SK-N-SH (cell line): ENCODE data around the gene PEA15. TPM values are rescaled to one million over a fixed set of nuclear protein-coding genes. Genes with fewer than 3 reads are reported as not detected.

Experiments
- CTCF ChIA-PET: fragments of 300-600, 350-600 bp; formaldehyde crosslinking; extraction: SDS; loops from one replicate; lab custom pipeline; 2021; lab: Yijun Ruan, JAX
- POLR2A ChIA-PET: fragments of 350-600 bp; sonication (Branson Sonifier 250); formaldehyde crosslinking; extraction: SDS; loops from one replicate; lab custom pipeline; 2020; ENCODE audit warnings: antibody characterized with exemption, inconsistent platforms; lab: Yijun Ruan, JAX
- DNase-seq: peaks from one replicate; pipeline ENCODE4 v3.0.0; 2012
- H2AFZ ChIP-seq: fragments of 200-600 bp; sonication (generic); 2 replicates; pipeline ENCODE4 v1.8.1; 2016; ENCODE audit warnings: antibody characterized with exemption, mild to moderate bottlenecking, low read depth
- H3F3A ChIP-seq: fragments of 200-600 bp; sonication (generic); replicated peaks from 2 replicates; pipeline ENCODE3; 2016; ENCODE audit warnings: antibody characterized with exemption, mild to moderate bottlenecking; ENCODE audit not compliant: insufficient read depth
- H3K27ac ChIP-seq, 2 experiments: fragments of 200-500 bp in 1 of 2; fragments of 200-600 bp in 1 of 2; sonication (Bioruptor generic) in 1 of 2; sonication (generic), shearing (Covaris generic) in 1 of 2; 2 replicates each; pipeline versions ENCODE4 v1.5.1 to v1.6.1; 2014 to 2016; ENCODE audit warnings: low read depth in 2 of 2, inconsistent platforms in 1 of 2, low read length in 1 of 2, mild to moderate bottlenecking in 1 of 2, mixed read lengths in 1 of 2
- H3K27me3 ChIP-seq: fragments of 200-600 bp; sonication (generic), shearing (Covaris generic); 2 replicates; pipeline ENCODE4 v1.6.1; 2016; ENCODE audit warnings: mixed run types; ENCODE audit not compliant: insufficient read depth
- H3K36me3 ChIP-seq, 2 experiments: fragments of 200-500 bp in 1 of 2; fragments of 200-600 bp in 1 of 2; sonication (Bioruptor generic) in 1 of 2; sonication (generic) in 1 of 2; replicated peaks in 1 of 2; 2 replicates each; pipeline versions ENCODE3 to v1.5.1; 2014 to 2016; ENCODE audit warnings: low read length in 1 of 2, mild to moderate bottlenecking in 1 of 2; ENCODE audit not compliant: insufficient read depth in 2 of 2, control insufficient read depth in 1 of 2
- H3K4me1 ChIP-seq, 2 experiments: fragments of 200-500 bp in 1 of 2; fragments of 200-600 bp in 1 of 2; sonication (Bioruptor generic) in 1 of 2; sonication (generic), shearing (Covaris generic) in 1 of 2; 2 replicates each; pipeline versions ENCODE4 v1.5.1 to v1.6.1; 2014 to 2016; ENCODE audit warnings: low read depth in 1 of 2, low read length in 1 of 2, mixed run types in 1 of 2; ENCODE audit not compliant: insufficient read depth in 2 of 2, control insufficient read depth in 1 of 2
- H3K4me2 ChIP-seq: fragments of 200-600 bp; sonication (generic), shearing (Covaris generic); 2 replicates; pipeline ENCODE4 v1.6.1; 2017; ENCODE audit warnings: mixed run types
- H3K4me3 ChIP-seq, 2 experiments: fragments of 200-500 bp in 1 of 2; fragments of 200-600 bp in 1 of 2; sonication (Bioruptor generic) in 1 of 2; sonication (generic), shearing (Covaris generic) in 1 of 2; 2 replicates each; pipeline versions ENCODE4 v1.5.1 to v1.8.1; 2014 to 2016; ENCODE audit warnings: low read depth in 2 of 2, inconsistent platforms in 1 of 2, low read length in 1 of 2, mild to moderate bottlenecking in 1 of 2, mixed read lengths in 1 of 2, moderate library complexity in 1 of 2
- H3K79me2 ChIP-seq: fragments of 200-600 bp; sonication (generic); 2 replicates; pipeline ENCODE4 v1.8.1; 2017; ENCODE audit warnings: mild to moderate bottlenecking; ENCODE audit not compliant: insufficient read depth
- H3K9ac ChIP-seq: fragments of 200-600 bp; sonication (generic); 2 replicates; pipeline ENCODE4 v1.6.1; 2017; ENCODE audit warnings: mixed run types
- H3K9me2 ChIP-seq: fragments of 200-600 bp; sonication (generic); 2 replicates; pipeline ENCODE4 v1.6.1; 2017; ENCODE audit warnings: mixed run types
- H3K9me3 ChIP-seq: fragments of 200-600 bp; sonication (generic); 2 replicates; pipeline ENCODE4 v1.6.1; 2017; ENCODE audit warnings: mixed run types, mild to moderate bottlenecking, moderate library complexity
- H4K20me1 ChIP-seq: fragments of 200-600 bp; sonication (generic); 2 replicates; pipeline ENCODE4 v1.6.1; 2017; ENCODE audit warnings: mild to moderate bottlenecking, mixed run types; ENCODE audit not compliant: insufficient read depth
- CHD2 ChIP-seq: fragments of 150-350 bp; IDR thresholded peaks from 2 replicates; pipeline ENCODE4 v1.6.1; 2018; ENCODE audit warnings: low read length; ENCODE audit not compliant: partially characterized antibody
- EP300 ChIP-seq, 2 experiments: IDR thresholded peaks; 2 replicates each; pipeline versions ENCODE4 v1.4.0 to v1.6.1; 2012; ENCODE audit warnings: borderline replicate concordance in 1 of 2, low read depth in 1 of 2, low read length in 1 of 2
- FOXM1 ChIP-seq: IDR thresholded peaks from 2 replicates; pipeline ENCODE4 v1.4.0; 2012; ENCODE audit warnings: low read depth, mild to moderate bottlenecking
- GATA2 ChIP-seq: sonication (generic); formaldehyde crosslinking; IDR thresholded peaks from 2 replicates; pipeline ENCODE4 v1.5.0; 2020; ENCODE audit warnings: mild to moderate bottlenecking, missing genetic modification reagents
- JUND ChIP-seq: IDR thresholded peaks from 2 replicates; pipeline ENCODE4 v1.4.0; 2012
- MEF2A ChIP-seq: IDR thresholded peaks from 2 replicates; pipeline ENCODE4 v1.4.0; 2012; ENCODE audit warnings: low read depth, borderline replicate concordance
- MXI1 ChIP-seq: IDR thresholded peaks from 2 replicates; pipeline ENCODE4 v1.6.1; 2012; ENCODE audit warnings: mild to moderate bottlenecking, low read depth, low read length, improper control_type of control experiment
- NFIC ChIP-seq: IDR thresholded peaks from 2 replicates; pipeline ENCODE4 v1.4.0; 2012; ENCODE audit warnings: borderline replicate concordance
- POLR2AphosphoS5 ChIP-seq: IDR thresholded peaks from 2 replicates; pipeline ENCODE4 v1.6.1; 2012; ENCODE audit warnings: low read depth, low read length
- RCOR1 ChIP-seq: fragments of 150-350 bp; IDR thresholded peaks from 2 replicates; pipeline ENCODE4 v1.6.1; 2017; ENCODE audit warnings: antibody characterized with exemption, low read length
- RXRA ChIP-seq: IDR thresholded peaks from 2 replicates; pipeline ENCODE4 v1.4.0; 2012; ENCODE audit warnings: low read depth, mild to moderate bottlenecking, borderline replicate concordance
- SMC3 ChIP-seq: IDR thresholded peaks from 2 replicates; pipeline ENCODE4 v1.6.1; 2012; ENCODE audit warnings: low read depth, low read length, improper control_type of control experiment
- ZBTB33 ChIP-seq: IDR thresholded peaks from 2 replicates; pipeline ENCODE4 v1.4.0; 2012; ENCODE audit warnings: low read depth, borderline replicate concordance
- WGBS: methylation state at CpG from one replicate; pipeline ENCODE4 v1.1.6; 2017; ENCODE audit warnings: low lambda C conversion rate; 5-methylcytosine and 5-hydroxymethylcytosine counted together
- polyA plus RNA-seq, 3 experiments: library from polyadenylated mRNA; depleted of rRNA; stranded (reverse); fragments of >200 nt; gene quantifications; 2 replicates each; pipeline ENCODE4 v1.2.3, GENCODE V29; 2012

The PEA15 gene
- polyA plus RNA-seq, 1 of the 3 experiments (the other 2 are of a cell fraction) = 322 TPM

GRCh38 chr1:160209321-160210046 is 4.3 kb downstream of the PEA15 start:
- H3F3A ChIP-seq = peaks cover 31% of the 10 kb centered on the region
- H3K9me2 ChIP-seq = no peaks in the 10 kb centered on the region
- H3K4me1 ChIP-seq = peaks cover 40 to 64% of the 10 kb centered on the region in 2 experiments
- H3K27me3 ChIP-seq = no peaks in the 10 kb centered on the region
- peaks cover 56% of the 10 kb centered on the region for H4K20me1 ChIP-seq
- DNase-seq = peak; percentile 76
- no peak overlapping the region; a peak in 1 of 4 replicates for H3K4me3 ChIP-seq
- no peak overlapping the region for H3K9ac ChIP-seq
- TF ChIP-seq FOXM1 (no peak), EP300 (IDR thresholded peaks at IDR 0.05; ENCODE audit: borderline replicate concordance in 1 of 2, low read depth in 1 of 2, low read length in 1 of 2) (0 out of 4 replicates have a peak, but pooled peaks of 1 of the 2 experiments have one; percentile 17), CHD2 (peak; percentile 70), GATA2 (CRISPR knock-in tag) (peak; percentile 64), MXI1 (peak; percentile 77; the same call in 1 of the 2 replicates)
- TF ChIP-seq, all 33 proteins: peak for 4
- Histone ChIP-seq H3K79me2 (peaks cover 70% of the 10 kb centered on the region), H3K4me2 (peak overlapping the region; percentile 100), H3K36me3 (peaks cover 57 to 64% of the 10 kb centered on the region in 2 experiments), H2AFZ (no peak overlapping the region), H3K9me3 (no peaks in the 10 kb centered on the region), H3K27ac (peak overlapping the region; percentile 67 to 99; a peak in 3 of 4 replicates)
- ChIA-PET POLR2A (interaction anchor here (1.0 to 1.1 kb wide), 2 partner anchors 9 to 191 kb away, joined by 3 read pairs; partner anchors contain the start of gene VANGL2), CTCF (interaction anchor here (1.0 to 13.6 kb wide), 7 partner anchors 10 to 105 kb away, joined by 3 to 137 read pairs (median 5); no protein-coding TSS in a partner anchor)
- 39% methylated on average over 7 of the region's 7 CpGs for WGBS

GRCh38 chr1:160210561-160210960 is 5.4 kb downstream of the PEA15 start:
- 27% methylated on average over 5 of the region's 5 CpGs for WGBS

DNA sequence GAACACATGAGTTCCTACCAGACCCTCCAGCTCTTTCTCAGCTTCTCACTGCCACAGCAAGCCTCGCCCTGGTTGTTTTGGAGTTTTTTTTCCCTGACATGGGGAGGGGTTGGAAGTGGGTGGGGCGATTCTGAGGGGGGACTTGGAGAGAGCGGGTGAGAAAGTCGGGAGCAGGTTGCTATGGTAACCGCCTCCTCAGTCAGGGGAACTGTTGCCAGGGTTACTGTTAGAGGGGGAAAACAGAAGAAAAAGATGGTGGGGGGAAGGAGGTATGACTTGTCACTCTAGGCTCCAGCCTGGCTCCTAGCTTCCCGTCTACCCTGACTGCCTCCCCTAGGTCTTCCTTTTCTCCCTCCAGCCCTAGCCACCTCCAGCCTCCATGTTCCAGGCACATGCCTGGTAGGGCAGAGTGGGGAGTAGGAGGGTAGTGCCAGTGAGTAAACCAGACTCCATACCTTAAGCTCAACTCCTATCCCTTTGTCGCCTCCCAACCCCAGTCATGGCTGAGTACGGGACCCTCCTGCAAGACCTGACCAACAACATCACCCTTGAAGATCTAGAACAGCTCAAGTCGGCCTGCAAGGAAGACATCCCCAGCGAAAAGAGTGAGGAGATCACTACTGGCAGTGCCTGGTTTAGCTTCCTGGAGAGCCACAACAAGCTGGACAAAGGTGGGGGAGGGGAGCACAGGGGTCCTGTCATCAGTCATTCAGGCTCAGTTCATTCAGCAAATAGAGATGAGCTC is 6.0 kb downstream of the PEA15 start:
- Histone ChIP-seq H2AFZ (no peak overlapping the region), H3K9ac (no peak overlapping the region), H3F3A (peaks cover 32% of the 10 kb centered on the region), H3K27ac (peak overlapping the region; percentile 43 to 67), H3K4me2 (no peak overlapping the region), H3K9me2 (no peaks in the 10 kb centered on the region), H4K20me1 (peaks cover 56% of the 10 kb centered on the region), H3K36me3 (peaks cover 67 to 81% of the 10 kb centered on the region in 2 experiments), H3K9me3 (no peaks in the 10 kb centered on the region), H3K27me3 (no peaks in the 10 kb centered on the region), H3K4me1 (peaks cover 40 to 53% of the 10 kb centered on the region in 2 experiments), H3K4me3 (no peak overlapping the region), H3K79me2 (peaks cover 59% of the 10 kb centered on the region)
- peak; percentile 44 for DNase-seq
- CTCF ChIA-PET = interaction anchor here (1.2 to 13.6 kb wide), 8 partner anchors 9 to 132 kb away, joined by 3 to 137 read pairs (median 14); no protein-coding TSS in a partner anchor
- WGBS = 87% methylated on average over 10 of the region's 10 CpGs
- POLR2A ChIA-PET = interaction anchor here (1.8 kb wide), 1 partner anchor 8 kb away, joined by 6 read pairs; no protein-coding TSS in a partner anchor
- TF ChIP-seq GATA2 (CRISPR knock-in tag) (no peak), MEF2A (no peak), RXRA (no peak), SMC3 (no peak), CHD2 (no peak), RCOR1 (no peak), ZBTB33 (no peak), POLR2AphosphoS5 (no peak), JUND (no peak)

More at GRCh38 chr1:160210561-160210960, 5.4 kb downstream of the PEA15 start:
- peaks cover 37% of the 10 kb centered on the region for H3F3A ChIP-seq
- DNase-seq = peak; percentile 44
- H3K4me1 ChIP-seq = peaks cover 40 to 58% of the 10 kb centered on the region in 2 experiments
- peaks cover 56% of the 10 kb centered on the region for H4K20me1 ChIP-seq
- TF ChIP-seq GATA2 (CRISPR knock-in tag) = no peak
- TF ChIP-seq NFIC = 0 out of 2 replicates have a peak, but pooled peaks have one; percentile 39
- no peaks in the 10 kb centered on the region for H3K9me3 ChIP-seq
- peaks cover 66% of the 10 kb centered on the region for H3K79me2 ChIP-seq
- ChIA-PET POLR2A (interaction anchor here (1.8 kb wide), 1 partner anchor 9 kb away, joined by 6 read pairs; no protein-coding TSS in a partner anchor), CTCF (interaction anchor here (0.6 to 13.6 kb wide), 9 partner anchors 9 to 132 kb away, joined by 3 to 137 read pairs (median 6); no protein-coding TSS in a partner anchor)
- H3K36me3 ChIP-seq = peaks cover 66 to 75% of the 10 kb centered on the region in 2 experiments
- 0 out of 2 replicates have a peak overlapping the region, but pooled peaks have one; percentile 7 for H3K9ac ChIP-seq
- H3K9me2 ChIP-seq = no peaks in the 10 kb centered on the region
- peak overlapping the region; percentile 100 for H3K4me2 ChIP-seq
- H3K27me3 ChIP-seq = no peaks in the 10 kb centered on the region
- no peak overlapping the region for H3K4me3 ChIP-seq
- no peak overlapping the region for H2AFZ ChIP-seq
- H3K27ac ChIP-seq = peak overlapping the region; percentile 43 to 67
